ENCODE data around the gene GPX8. TPM values are rescaled to one million over a fixed set of nuclear protein-coding genes. Genes with fewer than 3 reads are reported as not detected.

Gene GPX8
- total RNA-seq, 6 experiments from 2014 or later, result 209 to 229 (median 220) TPM

- TF ChIP-seq CTCF (IDR thresholded peaks at IDR 0.05), result no peak
- no peaks in the 10 kb centered on the region for H3K4me1 Mint-ChIP-seq (ENCODE audit: low read depth)
Measured at GRCh38 chr5:55134053-55134722, 25.8 kb upstream of the GPX8 start.

GRCh38 chr5:55136521-55136920 is 23.4 kb upstream of the GPX8 start:
- H3K27ac Mint-ChIP-seq, result no peak overlapping the region
- no peak overlapping the region for H3K4me3 Mint-ChIP-seq
- H3K9me3 Mint-ChIP-seq, result no peaks in the 10 kb centered on the region; the same call in 1 of the 2 replicates
- no peak for TF ChIP-seq CTCF (IDR thresholded peaks at IDR 0.05)
- H3K27me3 Mint-ChIP-seq (ENCODE audit: insufficient read depth), result no peaks in the 10 kb centered on the region
- H3K4me1 Mint-ChIP-seq (ENCODE audit: low read depth), result peaks cover 8% of the 10 kb centered on the region; the same call in 1 of the 2 replicates
- no peak for DNase-seq
- peaks cover 1% of the 10 kb centered on the region for H3K36me3 Mint-ChIP-seq (ENCODE audit: low read depth)

More at GRCh38 chr5:55134053-55134722, 25.8 kb upstream of the GPX8 start:
- no peak for DNase-seq
- Mint-ChIP-seq H3K9me3 (no peaks in the 10 kb centered on the region; the same call in 1 of the 2 replicates), H3K4me3 (no peak overlapping the region), H3K36me3 (ENCODE audit: low read depth) (peaks cover 7% of the 10 kb centered on the region), H3K27ac (no peak overlapping the region), H3K27me3 (ENCODE audit: insufficient read depth) (no peaks in the 10 kb centered on the region)

- no peaks in the 10 kb centered on the region for H3K9me3 Mint-ChIP-seq
- TF ChIP-seq CTCF (IDR thresholded peaks at IDR 0.05), result no peak
- no peak for DNase-seq
- no peak overlapping the region for H3K27ac Mint-ChIP-seq
- H3K4me3 Mint-ChIP-seq, result no peak overlapping the region
- no peaks in the 10 kb centered on the region for H3K27me3 Mint-ChIP-seq (ENCODE audit: insufficient read depth)
- peaks cover 25% of the 10 kb centered on the region for H3K4me1 Mint-ChIP-seq (ENCODE audit: low read depth)
- H3K36me3 Mint-ChIP-seq (ENCODE audit: low read depth), result no peaks in the 10 kb centered on the region
Measured at GRCh38 chr5:55140908-55141665, 18.9 kb upstream of the GPX8 start.

- H3K4me1 Mint-ChIP-seq (ENCODE audit: low read depth), result peaks cover 32% of the 10 kb centered on the region
- peaks cover 2% of the 10 kb centered on the region; the same call in 1 of the 2 replicates for H3K27me3 Mint-ChIP-seq (ENCODE audit: insufficient read depth)
- no peaks in the 10 kb centered on the region for H3K9me3 Mint-ChIP-seq
- no peak overlapping the region for H3K4me3 Mint-ChIP-seq
- no peak for TF ChIP-seq CTCF (IDR thresholded peaks at IDR 0.05)
- H3K27ac Mint-ChIP-seq, result no peak overlapping the region
- H3K36me3 Mint-ChIP-seq (ENCODE audit: low read depth), result no peaks in the 10 kb centered on the region
- DNase-seq, result no peak
Measured at GRCh38 chr5:55141945-55142690, 17.9 kb upstream of the GPX8 start.

GRCh38 chr5:55143624-55144023 is 16.3 kb upstream of the GPX8 start:
- no peak for DNase-seq
- H3K4me3 Mint-ChIP-seq, result no peak overlapping the region
- H3K36me3 Mint-ChIP-seq (ENCODE audit: low read depth), result no peaks in the 10 kb centered on the region
- peaks cover 2% of the 10 kb centered on the region; the same call in 1 of the 2 replicates for H3K27me3 Mint-ChIP-seq (ENCODE audit: insufficient read depth)
- peaks cover 32% of the 10 kb centered on the region for H3K4me1 Mint-ChIP-seq (ENCODE audit: low read depth)
- H3K27ac Mint-ChIP-seq, result no peak overlapping the region
- no peak for TF ChIP-seq CTCF (IDR thresholded peaks at IDR 0.05)
- H3K9me3 Mint-ChIP-seq, result no peaks in the 10 kb centered on the region
